ENCODE measurements around the gene HNRNPUL1.
A peak's percentile ranks its signal among the peaks of the same experiment; 100 is the strongest.

The HNRNPUL1 gene

GRCh38 chr19:41309180-41310032 is 45.2 kb downstream of the HNRNPUL1 start:
- no peak for DNase-seq

GRCh38 chr19:41310033-41310831 is 46.1 kb downstream of the HNRNPUL1 start, which contains the start of gene CCDC97:
Gene CCDC97 (plus strand): TSS chr19:41310172. CDS start chr19:41310311, 139 bp downstream.
- peak; percentile 84 for DNase-seq

GRCh38 chr19:41311072-41311471 is 46.9 kb downstream of the HNRNPUL1 start:
- no peak for DNase-seq

- no peak for DNase-seq
These were observed 47.4 kb downstream of the HNRNPUL1 start for GRCh38 chr19:41311613-41312012.

- no peak for DNase-seq
These were observed 52.2 kb downstream of the HNRNPUL1 start for GRCh38 chr19:41316306-41316920.

- no peak for DNase-seq
These were observed 54.7 kb downstream of the HNRNPUL1 start for GRCh38 chr19:41318696-41319499.

- no peak for DNase-seq
These were observed 55.5 kb downstream of the HNRNPUL1 start for GRCh38 chr19:41319500-41320184.

GRCh38 chr19:41320185-41320518 is 56.0 kb downstream of the HNRNPUL1 start:
- DNase-seq = no peak

GRCh38 chr19:41320568-41320967 is 56.4 kb downstream of the HNRNPUL1 start:
- no peak for DNase-seq

- no peak for DNase-seq
These were observed 57.0 kb downstream of the HNRNPUL1 start for GRCh38 chr19:41321204-41321599.

- no peak for DNase-seq
These were observed 57.6 kb downstream of the HNRNPUL1 start for GRCh38 chr19:41321600-41322270.

GRCh38 chr19:41322451-41322850 is 58.3 kb downstream of the HNRNPUL1 start:
- no peak for DNase-seq

GRCh38 chr19:41323023-41323422 is 58.9 kb downstream of the HNRNPUL1 start:
- DNase-seq = no peak

GRCh38 chr19:41323430-41324125 is 59.4 kb downstream of the HNRNPUL1 start:
- no peak for DNase-seq

GRCh38 chr19:41324231-41324702 is 60.1 kb downstream of the HNRNPUL1 start:
- no peak for DNase-seq

GRCh38 chr19:41324921-41325639 is 60.9 kb downstream of the HNRNPUL1 start:
- DNase-seq = no peak

GRCh38 chr19:41325640-41325946 is 61.4 kb downstream of the HNRNPUL1 start:
- no peak for DNase-seq

- no peak for DNase-seq
These were observed 62.0 kb downstream of the HNRNPUL1 start for GRCh38 chr19:41325947-41326706.

- no peak for DNase-seq
These were observed 63.0 kb downstream of the HNRNPUL1 start for GRCh38 chr19:41327076-41327575.
